ENCODE results near the gene RASAL1.
"Not testable (repeated sequence)": the region's sequence is repeated elsewhere in the genome, so short reads cannot be mapped to it uniquely, and the experiment has no call there.

RASAL1 gene

DNA sequence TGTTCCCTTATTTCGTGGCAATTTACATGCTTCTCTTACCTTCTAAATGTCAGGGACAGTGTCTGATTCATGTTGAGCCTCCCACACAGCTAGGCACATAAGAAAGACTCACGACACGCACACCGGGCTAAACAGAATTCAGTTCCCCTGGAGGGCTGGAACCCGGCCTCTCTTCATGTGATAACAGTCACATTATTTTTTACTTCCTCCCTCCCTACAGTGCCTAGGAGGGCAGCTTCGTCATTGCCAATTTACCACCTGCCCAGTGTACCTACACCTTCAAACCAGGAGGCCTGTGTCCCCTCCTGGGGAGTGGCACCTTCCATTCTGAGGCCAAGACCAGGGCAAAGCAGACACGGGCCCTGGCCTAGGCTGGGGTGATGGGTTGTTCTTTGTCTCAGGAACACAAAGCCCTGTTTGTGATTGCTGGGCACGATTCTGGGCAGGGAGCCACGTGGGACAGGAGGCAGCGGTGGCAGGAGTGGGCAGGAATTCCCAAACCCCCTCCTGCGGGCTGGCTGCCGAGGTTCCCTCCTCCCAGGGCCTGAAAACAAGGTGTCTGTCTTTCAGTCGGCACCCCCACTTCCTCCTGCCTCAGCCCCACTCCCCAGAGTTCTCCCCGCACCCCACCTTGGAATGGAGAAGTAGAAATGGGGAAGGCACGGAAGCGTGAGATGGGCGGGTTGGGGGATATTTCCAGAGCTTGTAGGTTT is 6.8 kb upstream of the RASAL1 start (continued):
- no peak for TF ChIP-seq ZNF10 (tag by site-specific recombination; IDR thresholded peaks at IDR 0.05)

DNA sequence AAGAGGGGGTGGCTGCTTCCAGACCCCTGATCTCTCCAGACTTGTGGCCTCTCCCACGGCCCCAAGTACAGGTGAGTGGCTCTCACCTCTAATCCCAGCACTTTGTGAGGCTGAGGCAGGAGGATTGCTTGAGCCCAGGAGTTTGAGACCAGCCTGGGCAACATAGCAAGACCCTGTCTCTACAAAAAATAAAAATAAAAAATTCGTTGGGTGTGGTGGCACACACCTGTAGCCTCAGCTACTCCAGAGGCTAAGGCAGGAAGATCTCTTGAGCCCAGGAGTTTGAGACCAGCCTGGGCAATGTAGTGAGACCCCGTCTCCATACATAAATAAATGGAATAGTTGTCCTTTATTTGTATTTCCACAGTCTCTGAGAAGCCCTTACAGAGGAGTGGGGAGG is 6.2 kb upstream of the RASAL1 start:
- ChIA-PET POLR2A (interaction anchor here (0.7 kb wide), 1 partner anchor 14 kb away, joined by 4 read pairs; no protein-coding TSS in a partner anchor), CTCF (interaction anchor here (1.2 to 1.4 kb wide), 2 partner anchors 10 to 11 kb away, joined by 3 to 4 read pairs; no protein-coding TSS in a partner anchor)
- H3K36me3 ChIP-seq (ENCODE audit: control insufficient read depth in 2 of 2, insufficient read depth in 1 of 2, low read length in 2 of 2); H3K27ac ChIP-seq (ENCODE audit: extremely low read depth, low read depth, low read length); H3K4me1 ChIP-seq (ENCODE audit: control insufficient read depth, insufficient read depth, low read length); H3K9me3 ChIP-seq (ENCODE audit: control insufficient read depth, insufficient read depth, low read depth, low read length); H3K4me3 ChIP-seq (ENCODE audit: low read depth, low read length): not testable (repeated sequence)
- peak; percentile 95 for TF ChIP-seq ZNF121 (tag by site-specific recombination; IDR thresholded peaks at IDR 0.05)

GRCh38 chr12:113140706-113141105 is 5.1 kb upstream of the RASAL1 start:
- POLR2A ChIA-PET: no interaction called here
- Histone ChIP-seq H3K4me3 (ENCODE audit: low read depth, low read length) (no peak overlapping the region), H3K9me3 (ENCODE audit: control insufficient read depth, insufficient read depth, low read depth, low read length) (no peaks in the 10 kb centered on the region), H3K27ac (ENCODE audit: extremely low read depth, low read depth, low read length) (no peak overlapping the region), H3K36me3 (ENCODE audit: control insufficient read depth in 2 of 2, insufficient read depth in 1 of 2, low read length in 2 of 2) (no peaks in the 10 kb centered on the region), H3K4me1 (ENCODE audit: control insufficient read depth, insufficient read depth, low read length) (peaks cover 4% of the 10 kb centered on the region; the same call in 1 of the 2 replicates)
- TF ChIP-seq ZNF202 (tag by site-specific recombination; IDR thresholded peaks at IDR 0.05; ENCODE audit: borderline replicate concordance) (no peak), SP7 (tag by site-specific recombination; IDR thresholded peaks at IDR 0.05) (no peak), ZNF560 (tag by site-specific recombination; IDR thresholded peaks at IDR 0.05; ENCODE audit: borderline replicate concordance) (no peak), ZBTB10 (tag by site-specific recombination; IDR thresholded peaks at IDR 0.05) (no peak), GLIS2 (tag by site-specific recombination; IDR thresholded peaks at IDR 0.05) (no peak)
- CTCF ChIA-PET: interaction anchor here (0.7 to 1.4 kb wide), 2 partner anchors 9 to 92 kb away, joined by 3 read pairs; no protein-coding TSS in a partner anchor

- Histone ChIP-seq H3K4me1 (ENCODE audit: control insufficient read depth, insufficient read depth, low read length) (peaks cover 6% of the 10 kb centered on the region; the same call in 1 of the 2 replicates), H3K4me3 (ENCODE audit: low read depth, low read length) (no peak overlapping the region), H3K9me3 (ENCODE audit: control insufficient read depth, insufficient read depth, low read depth, low read length) (no peaks in the 10 kb centered on the region), H3K27ac (ENCODE audit: extremely low read depth, low read depth, low read length) (no peak overlapping the region), H3K36me3 (ENCODE audit: control insufficient read depth in 2 of 2, insufficient read depth in 1 of 2, low read length in 2 of 2) (no peaks in the 10 kb centered on the region)
- ChIA-PET POLR2A (no interaction called here), CTCF (interaction anchor here (0.6 to 2.0 kb wide), 4 partner anchors 15 to 145 kb away, joined by 3 to 8 read pairs (median 6); no protein-coding TSS in a partner anchor)
- TF ChIP-seq SCRT2 (tag by site-specific recombination; IDR thresholded peaks at IDR 0.05): no peak
- no peak for TF ChIP-seq ZNF548 (tag by site-specific recombination; IDR thresholded peaks at IDR 0.05)
- no peak for TF ChIP-seq IKZF3 (tag by site-specific recombination; IDR thresholded peaks at IDR 0.05)
- TF ChIP-seq ZNF560 (tag by site-specific recombination; IDR thresholded peaks at IDR 0.05; ENCODE audit: borderline replicate concordance): no peak
- no peak for TF ChIP-seq ZNF140 (tag by site-specific recombination; IDR thresholded peaks at IDR 0.05)
- TF ChIP-seq HOXC10 (CRISPR knock-in tag; IDR thresholded peaks at IDR 0.05): no peak
- TF ChIP-seq ZXDB (tag by site-specific recombination; IDR thresholded peaks at IDR 0.05): no peak
- TF ChIP-seq ZSCAN30 (tag by site-specific recombination; IDR thresholded peaks at IDR 0.05): no peak
- no peak for TF ChIP-seq ZNF777 (tag by site-specific recombination; IDR thresholded peaks at IDR 0.05; ENCODE audit: borderline replicate concordance)
- TF ChIP-seq ZNF112 (tag by site-specific recombination; IDR thresholded peaks at IDR 0.05): no peak
- no peak for TF ChIP-seq ZNF10 (tag by site-specific recombination; IDR thresholded peaks at IDR 0.05)
- no peak for TF ChIP-seq HOXD13 (CRISPR knock-in tag; IDR thresholded peaks at IDR 0.05; ENCODE audit: borderline replicate concordance)
- TF ChIP-seq ZNF138 (tag by site-specific recombination; IDR thresholded peaks at IDR 0.05; ENCODE audit: borderline replicate concordance): no peak
- no peak for TF ChIP-seq BCL11B (tag by site-specific recombination; IDR thresholded peaks at IDR 0.05; ENCODE audit: low read depth)
Measured at GRCh38 chr12:113138826-113139225, 3.3 kb upstream of the RASAL1 start.
